ENCODE results near the gene SGO2. TPM values are rescaled to one million over a fixed set of nuclear protein-coding genes. Genes with fewer than 3 reads are reported as not detected.

The SGO2 gene
- polyA plus RNA-seq, 1 donor from 2014 or later: 3.5 TPM

DNA sequence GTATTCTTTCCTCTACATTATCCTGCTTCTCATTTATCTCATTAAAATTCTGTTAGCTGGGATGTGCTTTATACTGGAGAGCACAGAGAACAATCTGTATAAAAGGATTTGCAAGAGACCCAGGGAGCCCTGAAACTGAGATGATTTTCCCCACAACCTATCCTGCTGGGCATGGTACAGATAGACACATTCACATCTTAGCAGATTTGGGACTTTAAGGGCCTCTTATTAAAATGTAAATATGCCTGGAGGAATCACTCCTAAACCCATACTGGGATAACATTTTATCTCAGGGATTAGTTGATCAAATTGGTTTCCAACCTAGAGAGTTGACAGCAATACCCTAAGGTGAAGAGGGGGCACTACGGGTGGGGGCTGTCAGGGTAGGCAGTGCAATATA, 105.3 kb downstream of the SGO2 start:
- Mint-ChIP-seq H3K9me3 (peaks cover 0 to 6% (median 0%) of the 10 kb centered on the region in 3 donors), H3K27ac (no peak overlapping the region), H3K27me3 (peaks cover 17% of the 10 kb centered on the region), H3K4me1 (no peaks in the 10 kb centered on the region), H3K36me3 (no peaks in the 10 kb centered on the region), H3K4me3 (no peak overlapping the region)

Other genes starting within 250 kb of the SGO2 start
- 0.50 TPM for gene SPATS2L, start 219.5 kb upstream of the SGO2 start, polyA plus RNA-seq
- 22.2 TPM for gene KCTD18, start 16.1 kb upstream of the SGO2 start, polyA plus RNA-seq
- gene AOX1, start 59.8 kb downstream of the SGO2 start, polyA plus RNA-seq: not detected